ENCODE data around the gene HOOK2.

Gene HOOK2

DNA sequence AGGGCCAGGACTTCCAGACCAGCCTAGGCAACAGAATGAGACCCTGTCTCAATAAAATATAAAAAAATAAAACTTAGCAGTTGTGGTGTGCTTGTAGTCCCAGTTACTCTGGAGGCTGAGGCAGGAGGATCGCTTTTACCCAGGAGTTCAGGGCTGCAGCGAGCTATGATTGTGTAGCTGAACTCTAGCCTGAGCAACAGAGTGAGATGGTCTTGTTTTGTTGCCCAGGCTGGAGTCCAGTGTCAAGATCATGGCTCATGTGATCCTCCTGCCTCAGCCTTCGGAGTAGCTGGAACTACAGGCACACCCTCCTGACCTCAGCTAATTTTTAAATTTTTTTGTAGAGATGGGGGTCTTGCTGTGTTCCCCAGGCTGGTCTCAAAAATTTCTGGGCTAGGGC, 11.6 kb upstream of the HOOK2 start:
- peaks cover 17% of the 10 kb centered on the region for H3K27me3 ChIP-seq (ENCODE audit: insufficient read depth, low read length)
- H3K36me3 ChIP-seq (ENCODE audit: insufficient read depth, low read length) = no peaks in the 10 kb centered on the region
- peaks cover 34% of the 10 kb centered on the region for H3K4me1 ChIP-seq (ENCODE audit: insufficient read depth, low read length)
- no peaks in the 10 kb centered on the region for H3K9me3 ChIP-seq (ENCODE audit: insufficient read depth, low read depth, low read length)
- H3K27ac ChIP-seq (ENCODE audit: low read depth, low read length) = no peak overlapping the region
- H3K4me3 ChIP-seq (ENCODE audit: low read length) = no peak overlapping the region
- H3K9ac ChIP-seq (ENCODE audit: low read depth, low read length) = no peak overlapping the region
- WGBS = 92% methylated on average over 3 of the region's 3 CpGs

- H3K4me3 ChIP-seq (ENCODE audit: low read length) = no peak overlapping the region
- 85% methylated on average over 18 of the region's 18 CpGs for WGBS
- no peaks in the 10 kb centered on the region for H3K36me3 ChIP-seq (ENCODE audit: insufficient read depth, low read length)
- H3K27ac ChIP-seq (ENCODE audit: low read depth, low read length) = no peak overlapping the region
- no peaks in the 10 kb centered on the region for H3K9me3 ChIP-seq (ENCODE audit: insufficient read depth, low read depth, low read length)
- peaks cover 10% of the 10 kb centered on the region for H3K27me3 ChIP-seq (ENCODE audit: insufficient read depth, low read length)
- H3K4me1 ChIP-seq (ENCODE audit: insufficient read depth, low read length) = peaks cover 34% of the 10 kb centered on the region
- H3K9ac ChIP-seq (ENCODE audit: low read depth, low read length) = no peak overlapping the region
Measured at GRCh38 chr19:12786141-12786870, 11.0 kb upstream of the HOOK2 start.

DNA sequence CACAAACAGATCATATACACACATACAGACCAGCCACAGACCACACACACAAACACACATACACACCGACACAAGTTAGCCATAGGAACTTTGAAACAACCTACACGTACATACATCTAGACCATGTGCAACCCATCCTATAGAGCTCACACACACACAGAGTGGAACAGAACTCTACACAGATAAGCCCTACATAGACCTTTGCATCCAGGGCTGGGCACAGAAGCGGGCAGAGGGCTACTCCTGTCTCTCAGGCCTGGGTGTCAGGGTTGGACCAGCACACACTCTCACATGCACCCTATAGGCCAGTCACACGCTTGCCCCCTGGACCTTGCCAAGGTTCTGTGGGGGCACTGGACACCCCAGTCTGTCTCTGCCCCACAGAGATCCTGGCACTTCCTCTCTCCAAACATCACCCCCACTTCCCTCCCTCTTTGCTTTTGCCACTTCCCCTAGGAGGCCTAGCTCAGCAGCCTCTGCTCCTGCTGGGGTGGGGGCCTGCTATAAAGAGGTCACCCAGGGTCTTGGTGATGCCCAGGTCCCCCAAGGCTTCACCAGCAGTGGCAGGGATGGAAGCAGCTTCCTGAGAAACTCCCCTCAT, 10.2 kb upstream of the HOOK2 start:
- H3K27ac ChIP-seq (ENCODE audit: low read depth, low read length) = no peak overlapping the region
- H3K4me1 ChIP-seq (ENCODE audit: insufficient read depth, low read length) = peaks cover 29% of the 10 kb centered on the region
- 84% methylated on average over 4 of the region's 4 CpGs for WGBS
- H3K4me3 ChIP-seq (ENCODE audit: low read length) = no peak overlapping the region
- H3K36me3 ChIP-seq (ENCODE audit: insufficient read depth, low read length) = no peaks in the 10 kb centered on the region
- peaks cover 3% of the 10 kb centered on the region for H3K27me3 ChIP-seq (ENCODE audit: insufficient read depth, low read length)
- no peaks in the 10 kb centered on the region for H3K9me3 ChIP-seq (ENCODE audit: insufficient read depth, low read depth, low read length)
- no peak overlapping the region for H3K9ac ChIP-seq (ENCODE audit: low read depth, low read length)

- Histone ChIP-seq H3K4me1 (ENCODE audit: insufficient read depth, low read length) (peaks cover 26% of the 10 kb centered on the region), H3K4me3 (ENCODE audit: low read length) (no peak overlapping the region), H3K9me3 (ENCODE audit: insufficient read depth, low read depth, low read length) (no peaks in the 10 kb centered on the region), H3K27ac (ENCODE audit: low read depth, low read length) (no peak overlapping the region), H3K27me3 (ENCODE audit: insufficient read depth, low read length) (no peaks in the 10 kb centered on the region), H3K36me3 (ENCODE audit: insufficient read depth, low read length) (no peaks in the 10 kb centered on the region), H3K9ac (ENCODE audit: low read depth, low read length) (no peak overlapping the region)
- 92% methylated on average over 5 of the region's 5 CpGs for WGBS
Measured at GRCh38 chr19:12784871-12785430, 9.6 kb upstream of the HOOK2 start.

GRCh38 chr19:12784394-12784870, 9.1 kb upstream of the HOOK2 start:
- H3K4me1 ChIP-seq (ENCODE audit: insufficient read depth, low read length) = peaks cover 27% of the 10 kb centered on the region
- no peaks in the 10 kb centered on the region for H3K36me3 ChIP-seq (ENCODE audit: insufficient read depth, low read length)
- H3K4me3 ChIP-seq (ENCODE audit: low read length) = no peak overlapping the region
- H3K27me3 ChIP-seq (ENCODE audit: insufficient read depth, low read length) = no peaks in the 10 kb centered on the region
- no peak overlapping the region for H3K9ac ChIP-seq (ENCODE audit: low read depth, low read length)
- H3K9me3 ChIP-seq (ENCODE audit: insufficient read depth, low read depth, low read length) = no peaks in the 10 kb centered on the region
- no peak overlapping the region for H3K27ac ChIP-seq (ENCODE audit: low read depth, low read length)
- WGBS = 86% methylated on average over 10 of the region's 10 CpGs

GRCh38 chr19:12783849-12784393, 8.6 kb upstream of the HOOK2 start:
- H3K4me3 ChIP-seq (ENCODE audit: low read length) = no peak overlapping the region
- peaks cover 28% of the 10 kb centered on the region for H3K4me1 ChIP-seq (ENCODE audit: insufficient read depth, low read length)
- H3K36me3 ChIP-seq (ENCODE audit: insufficient read depth, low read length) = no peaks in the 10 kb centered on the region
- WGBS = 47% methylated on average over 18 of the region's 19 CpGs
- H3K27ac ChIP-seq (ENCODE audit: low read depth, low read length) = no peak overlapping the region; the same call in 1 of the 2 replicates
- H3K9me3 ChIP-seq (ENCODE audit: insufficient read depth, low read depth, low read length) = no peaks in the 10 kb centered on the region
- no peak overlapping the region for H3K9ac ChIP-seq (ENCODE audit: low read depth, low read length)
- no peaks in the 10 kb centered on the region for H3K27me3 ChIP-seq (ENCODE audit: insufficient read depth, low read length)

DNA sequence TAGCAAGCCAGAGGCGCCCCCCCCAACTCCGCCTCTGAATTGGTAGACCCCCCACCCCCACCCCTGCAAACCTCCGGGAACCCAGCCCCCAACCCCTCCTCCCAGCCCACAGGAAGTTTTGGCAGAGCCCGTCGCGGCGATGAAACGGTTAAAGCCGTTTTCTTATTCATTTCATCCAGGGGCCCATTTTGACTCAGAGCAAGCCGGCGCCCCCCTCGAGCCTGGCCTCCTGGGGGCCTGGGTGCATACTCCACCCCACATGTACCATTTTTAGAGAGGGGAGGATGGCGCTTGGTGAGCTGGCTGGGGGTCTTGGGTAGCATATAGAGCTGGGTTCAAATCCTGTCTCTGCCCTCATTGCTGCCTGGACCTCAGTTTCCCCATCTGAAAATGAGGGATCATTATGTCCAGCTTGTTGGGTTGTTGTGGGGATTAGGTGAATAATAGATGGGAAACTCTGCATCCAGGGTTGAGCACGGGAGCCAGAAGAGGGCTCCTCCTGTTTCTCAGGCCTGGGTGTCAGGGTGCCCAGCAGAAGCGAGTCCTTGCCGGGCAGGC, 8.0 kb upstream of the HOOK2 start:
- Histone ChIP-seq H3K9ac (ENCODE audit: low read depth, low read length) (peak overlapping the region; percentile 66; the same call in 1 of the 2 replicates), H3K9me3 (ENCODE audit: insufficient read depth, low read depth, low read length) (no peaks in the 10 kb centered on the region), H3K36me3 (ENCODE audit: insufficient read depth, low read length) (no peaks in the 10 kb centered on the region), H3K4me3 (ENCODE audit: low read length) (peak overlapping the region; percentile 54), H3K4me1 (ENCODE audit: insufficient read depth, low read length) (peaks cover 28% of the 10 kb centered on the region), H3K27ac (ENCODE audit: low read depth, low read length) (no peak overlapping the region; the same call in 1 of the 2 replicates), H3K27me3 (ENCODE audit: insufficient read depth, low read length) (no peaks in the 10 kb centered on the region)
- WGBS = 20% methylated on average over 15 of the region's 16 CpGs

DNA sequence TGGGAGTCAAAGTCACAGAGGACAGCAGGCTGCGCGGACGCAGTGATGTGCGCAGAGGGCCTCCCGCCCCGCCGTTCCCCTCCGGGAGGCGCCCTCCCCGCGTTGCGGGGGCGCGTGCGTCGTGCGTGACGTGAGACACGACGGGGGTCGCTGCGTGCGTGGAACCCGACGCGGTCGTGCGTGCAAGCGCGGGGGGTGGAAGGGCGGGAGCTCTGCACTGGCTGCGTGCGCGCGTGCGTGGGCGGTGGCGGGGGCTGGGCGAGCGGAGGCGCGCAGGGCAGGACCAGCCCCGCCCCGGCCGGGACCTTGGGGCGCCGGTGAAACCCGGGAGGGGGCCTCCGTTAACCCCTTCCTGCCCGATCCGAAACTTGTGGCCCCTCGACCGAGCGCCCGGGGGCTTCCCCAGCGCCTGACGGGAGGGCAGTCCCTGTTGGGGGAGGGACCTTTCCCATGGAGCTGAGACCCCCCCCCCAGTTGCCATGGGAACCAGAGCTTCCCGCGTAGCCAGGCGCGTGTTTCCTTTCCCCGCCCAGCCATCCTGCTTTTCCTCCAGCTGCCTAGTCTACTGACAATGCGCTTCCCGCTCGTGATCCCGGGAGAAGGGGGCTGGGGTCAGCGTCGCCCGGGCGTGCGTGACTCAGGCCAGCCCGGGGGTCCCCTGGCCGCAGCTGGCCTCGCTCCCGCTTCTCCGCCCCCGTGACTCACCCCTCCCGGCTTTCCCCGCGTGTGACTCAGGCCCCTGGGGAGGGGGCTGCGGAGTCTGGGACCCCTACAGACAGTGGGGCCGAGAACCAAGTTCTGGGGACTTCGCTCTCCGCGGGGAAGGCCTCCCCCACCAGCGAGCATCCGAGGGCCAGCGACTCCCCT, 7.3 kb upstream of the HOOK2 start:
- H3K9ac ChIP-seq (ENCODE audit: low read depth, low read length) = peak overlapping the region; percentile 66
- 3% methylated on average over 88 of the region's 88 CpGs for WGBS
- H3K27me3 ChIP-seq (ENCODE audit: insufficient read depth, low read length) = no peaks in the 10 kb centered on the region
- H3K36me3 ChIP-seq (ENCODE audit: insufficient read depth, low read length) = no peaks in the 10 kb centered on the region
- H3K27ac ChIP-seq (ENCODE audit: low read depth, low read length) = peak overlapping the region; percentile 47; the same call in 1 of the 2 replicates
- H3K9me3 ChIP-seq (ENCODE audit: insufficient read depth, low read depth, low read length) = no peaks in the 10 kb centered on the region
- peak overlapping the region; percentile 54 for H3K4me3 ChIP-seq (ENCODE audit: low read length)
- H3K4me1 ChIP-seq (ENCODE audit: insufficient read depth, low read length) = peaks cover 24% of the 10 kb centered on the region

DNA sequence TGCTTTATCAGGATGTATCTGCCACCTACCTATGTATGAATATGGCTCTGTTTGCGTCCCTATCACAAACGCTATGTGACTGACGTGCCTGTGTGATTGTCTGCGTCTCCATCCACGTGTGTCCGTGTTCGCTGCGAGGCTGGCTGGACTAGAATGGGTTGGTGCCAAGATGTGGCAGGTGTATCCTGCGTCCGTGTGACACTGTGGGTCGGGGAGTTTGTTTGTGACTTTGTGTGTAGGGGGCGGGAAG, 6.7 kb upstream of the HOOK2 start:
- Histone ChIP-seq H3K9ac (ENCODE audit: low read depth, low read length) (no peak overlapping the region), H3K27me3 (ENCODE audit: insufficient read depth, low read length) (no peaks in the 10 kb centered on the region), H3K9me3 (ENCODE audit: insufficient read depth, low read depth, low read length) (no peaks in the 10 kb centered on the region), H3K27ac (ENCODE audit: low read depth, low read length) (no peak overlapping the region), H3K4me3 (ENCODE audit: low read length) (peak overlapping the region; percentile 54), H3K36me3 (ENCODE audit: insufficient read depth, low read length) (no peaks in the 10 kb centered on the region), H3K4me1 (ENCODE audit: insufficient read depth, low read length) (peaks cover 24% of the 10 kb centered on the region)
- WGBS = 62% methylated on average over 12 of the region's 12 CpGs

DNA sequence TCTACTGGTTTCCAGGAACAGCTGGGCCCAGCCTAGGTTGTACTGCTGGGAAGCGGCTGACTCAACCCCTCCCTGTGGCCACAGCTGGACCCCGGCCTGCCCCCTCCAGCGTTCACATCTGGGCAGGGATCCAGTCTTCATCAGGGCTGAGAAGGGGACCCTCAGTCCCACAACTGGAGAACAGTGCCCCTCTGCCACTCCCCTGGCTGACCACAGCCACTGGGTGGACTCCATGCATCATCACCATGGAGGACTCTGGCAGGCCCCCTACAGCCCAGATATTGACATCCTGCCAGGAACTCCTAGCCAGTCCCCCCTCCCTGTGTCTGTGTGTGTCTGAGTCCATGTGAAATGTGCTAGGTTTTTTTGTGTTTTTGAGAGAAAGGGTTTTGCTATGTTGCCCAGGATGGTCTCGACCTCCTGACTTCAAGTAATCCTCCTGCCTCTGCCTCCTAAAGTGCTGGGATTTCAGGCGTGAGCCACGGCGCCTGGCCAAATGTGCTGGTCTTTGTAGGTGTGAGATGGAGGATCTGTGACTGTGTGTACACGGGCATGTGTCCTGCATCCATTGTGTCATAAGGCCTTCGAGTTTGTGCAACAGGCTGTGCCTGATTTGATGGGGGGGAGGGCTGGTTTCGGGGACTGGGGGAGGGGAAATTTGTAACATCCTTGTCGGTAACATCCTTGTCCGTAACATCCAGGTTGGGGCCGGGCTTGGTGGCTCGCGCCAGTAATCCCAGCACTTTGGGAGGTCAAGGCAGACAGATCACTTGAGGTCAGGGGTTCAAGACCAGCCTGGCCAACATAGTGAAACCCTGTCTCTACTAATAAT, 4.0 kb upstream of the HOOK2 start:
- Histone ChIP-seq H3K27me3 (ENCODE audit: insufficient read depth, low read length) (no peaks in the 10 kb centered on the region), H3K36me3 (ENCODE audit: insufficient read depth, low read length) (0 out of 2 replicates have a peak, but pooled peaks cover 1% of the 10 kb centered on the region), H3K4me1 (ENCODE audit: insufficient read depth, low read length) (peaks cover 20% of the 10 kb centered on the region), H3K27ac (ENCODE audit: low read depth, low read length) (peak overlapping the region; percentile 71; the same call in 1 of the 2 replicates), H3K4me3 (ENCODE audit: low read length) (peak overlapping the region; percentile 65), H3K9ac (ENCODE audit: low read depth, low read length) (peak overlapping the region; percentile 37; the same call in 1 of the 2 replicates), H3K9me3 (ENCODE audit: insufficient read depth, low read depth, low read length) (no peaks in the 10 kb centered on the region)
- 74% methylated on average over 15 of the region's 15 CpGs for WGBS
